Measurements from ENCODE around the gene CFAP57.

The CFAP57 gene

GRCh38 chr1:43279666-43280065 is 107.5 kb downstream of the CFAP57 start:
- FAIRE-seq = no peak

- FAIRE-seq = no peak
Measured at GRCh38 chr1:43280692-43281091, 108.6 kb downstream of the CFAP57 start.

- no peak for FAIRE-seq
Measured at GRCh38 chr1:43282220-43283195, 110.4 kb downstream of the CFAP57 start.

DNA sequence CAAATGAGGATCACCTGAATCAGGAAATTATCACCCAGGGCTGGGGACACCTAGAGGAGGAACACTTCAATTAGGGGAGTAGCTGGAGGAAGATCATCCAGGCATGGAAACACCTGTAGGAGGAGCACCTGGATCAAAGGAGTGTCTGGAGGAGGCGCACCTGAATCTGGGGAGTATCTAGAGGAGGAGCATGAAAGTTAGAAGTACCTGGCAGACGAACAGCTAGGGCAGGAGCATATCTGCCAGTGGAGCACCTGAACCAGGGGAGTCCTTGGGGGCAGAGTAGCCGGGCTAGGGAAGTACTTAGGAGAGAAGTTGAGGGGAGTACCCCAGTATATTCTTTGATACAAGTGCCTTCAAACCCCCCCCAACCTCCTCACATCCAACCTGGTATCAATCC is 111.9 kb downstream of the CFAP57 start:
- no peak for FAIRE-seq

DNA sequence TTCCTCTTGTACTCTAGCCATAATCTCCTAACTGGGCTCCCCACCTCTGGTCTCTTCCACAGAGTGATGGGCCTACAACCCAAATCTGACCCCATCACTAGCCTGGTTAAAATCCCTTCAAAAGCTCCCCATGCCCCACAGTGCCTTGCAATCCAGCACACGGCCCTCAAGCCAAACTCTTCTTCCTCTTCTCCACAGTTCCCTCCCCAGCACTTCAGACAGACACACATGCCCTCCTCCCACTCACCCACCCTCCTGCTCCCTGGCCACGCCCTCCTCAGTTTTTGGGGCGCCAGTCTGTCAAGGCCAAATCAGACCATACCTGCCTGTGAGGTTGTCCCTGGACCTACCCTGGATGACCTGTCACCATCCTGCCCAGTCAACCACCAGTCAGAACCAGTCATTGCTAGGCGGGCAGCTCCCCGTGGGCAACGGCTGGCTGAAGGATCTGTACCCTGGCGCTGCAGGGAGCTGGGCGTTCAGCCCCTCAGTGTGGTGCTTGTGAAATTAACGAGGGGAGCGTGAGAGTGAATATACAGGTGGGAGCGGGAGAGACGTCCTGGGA is 112.5 kb downstream of the CFAP57 start:
- no peak for FAIRE-seq

- no peak for FAIRE-seq
Measured at GRCh38 chr1:43285269-43285990, 113.3 kb downstream of the CFAP57 start, which contains the start of gene C1orf210. C1orf210 (minus strand) TSS chr1:43285581; CDS start chr1:43283270, 2,311 bp downstream.

- no peak for FAIRE-seq
Measured at GRCh38 chr1:43286115-43286514, 114.0 kb downstream of the CFAP57 start.

DNA sequence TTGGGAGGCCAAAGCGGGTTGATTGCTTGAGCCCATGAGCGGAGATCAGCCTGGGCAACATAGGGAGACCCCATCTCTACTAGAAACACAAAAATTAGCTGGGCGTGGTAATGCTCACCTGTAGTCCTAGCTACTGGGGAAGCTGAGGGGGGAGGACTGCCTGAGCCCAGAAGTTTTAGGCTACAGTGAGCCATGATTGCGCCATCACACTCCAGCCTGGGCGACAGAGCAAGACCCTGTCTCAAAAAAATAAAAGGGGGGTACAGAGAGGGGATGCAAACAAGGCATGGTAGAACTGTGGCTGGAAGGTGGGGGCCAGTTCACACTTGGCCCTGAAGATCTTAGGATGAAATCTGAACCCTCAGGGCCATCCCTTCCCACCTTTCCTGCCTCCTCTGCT is 114.4 kb downstream of the CFAP57 start:
- no peak for FAIRE-seq

GRCh38 chr1:43288058-43288784 is 116.1 kb downstream of the CFAP57 start:
- no peak for FAIRE-seq

DNA sequence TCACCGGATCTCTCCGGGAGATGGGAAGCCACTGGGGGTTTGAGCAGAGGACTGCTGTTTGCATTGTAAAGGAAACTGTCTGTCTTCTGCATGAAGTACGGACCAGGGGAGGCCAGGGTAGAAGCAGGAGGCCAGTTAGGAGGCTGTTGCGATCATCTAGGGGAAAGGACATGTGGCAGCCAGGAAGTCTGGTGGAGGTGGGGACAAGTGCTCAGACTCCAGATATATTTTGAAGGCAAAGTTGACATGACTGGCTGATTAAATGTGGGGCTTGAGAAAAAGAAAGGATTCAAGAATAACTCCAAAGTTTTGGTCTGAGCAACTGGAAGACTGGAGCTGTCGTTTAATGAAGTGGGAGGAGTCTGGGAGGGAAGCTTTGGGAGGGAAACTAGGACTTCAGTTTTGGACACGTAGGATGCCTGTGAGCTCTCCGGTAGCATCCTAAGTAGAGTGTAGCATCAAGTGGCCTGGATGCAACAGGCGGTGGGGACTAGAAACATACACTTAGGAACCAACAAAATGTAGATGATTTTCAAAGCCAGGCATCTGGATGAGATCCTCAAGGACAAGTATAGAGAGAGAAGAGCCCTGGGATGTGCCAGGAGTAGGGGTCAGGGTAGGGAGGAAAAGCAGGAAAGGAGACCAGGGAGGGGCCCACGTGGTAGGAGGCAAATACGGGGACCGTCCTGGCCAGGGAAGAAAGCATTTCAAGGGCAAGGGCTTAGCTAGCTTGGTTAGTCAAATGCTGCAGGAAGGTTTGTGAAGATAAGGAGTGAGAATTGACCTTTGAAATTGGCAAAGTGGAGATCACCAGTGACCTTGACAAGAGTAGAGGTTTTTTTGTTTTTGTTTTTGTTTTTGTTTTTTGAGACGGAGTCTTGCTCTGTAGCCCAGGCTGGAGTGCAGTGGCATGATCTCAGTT is 116.9 kb downstream of the CFAP57 start:
- no peak for FAIRE-seq

GRCh38 chr1:43292216-43292615 is 120.1 kb downstream of the CFAP57 start:
- FAIRE-seq = no peak

DNA sequence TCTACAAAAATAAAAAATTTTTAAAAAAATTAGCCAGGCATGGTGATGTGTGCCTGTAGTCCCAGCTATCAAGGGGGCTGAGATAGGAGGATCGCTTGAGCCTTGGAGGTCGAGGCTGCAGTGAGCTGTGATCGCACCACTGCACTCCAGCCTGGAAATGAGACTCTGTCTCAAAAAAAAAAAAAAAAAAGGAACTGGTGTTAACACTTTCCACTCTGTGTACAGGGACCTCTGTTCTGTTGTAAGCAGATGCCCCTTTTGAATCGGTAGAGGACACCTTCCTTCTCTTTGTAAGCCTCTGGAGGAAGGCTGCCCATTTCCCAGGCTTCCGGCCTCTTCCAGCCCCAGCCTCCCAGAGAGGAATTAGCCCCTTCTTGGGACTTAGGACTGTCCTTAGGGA is 120.5 kb downstream of the CFAP57 start:
- no peak for FAIRE-seq

DNA sequence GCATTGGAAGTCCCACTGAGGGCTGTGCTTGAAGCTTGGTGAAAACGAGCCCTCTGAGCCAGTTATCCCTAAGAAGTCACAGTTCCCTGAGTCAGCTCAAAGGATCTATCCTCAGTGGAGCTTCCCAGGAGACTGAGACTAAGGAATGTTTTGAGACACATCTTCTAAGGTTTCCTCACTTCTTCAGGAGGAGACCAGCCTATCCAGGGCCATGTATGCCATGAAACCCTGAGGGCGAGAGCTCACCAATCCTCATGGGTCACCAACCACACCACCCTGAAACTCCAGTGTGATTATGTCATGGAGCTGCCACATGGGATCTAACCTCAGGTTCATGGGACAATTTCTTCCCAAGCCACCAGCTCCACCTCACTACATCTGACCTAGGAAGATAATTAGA is 121.0 kb downstream of the CFAP57 start:
- FAIRE-seq = no peak

DNA sequence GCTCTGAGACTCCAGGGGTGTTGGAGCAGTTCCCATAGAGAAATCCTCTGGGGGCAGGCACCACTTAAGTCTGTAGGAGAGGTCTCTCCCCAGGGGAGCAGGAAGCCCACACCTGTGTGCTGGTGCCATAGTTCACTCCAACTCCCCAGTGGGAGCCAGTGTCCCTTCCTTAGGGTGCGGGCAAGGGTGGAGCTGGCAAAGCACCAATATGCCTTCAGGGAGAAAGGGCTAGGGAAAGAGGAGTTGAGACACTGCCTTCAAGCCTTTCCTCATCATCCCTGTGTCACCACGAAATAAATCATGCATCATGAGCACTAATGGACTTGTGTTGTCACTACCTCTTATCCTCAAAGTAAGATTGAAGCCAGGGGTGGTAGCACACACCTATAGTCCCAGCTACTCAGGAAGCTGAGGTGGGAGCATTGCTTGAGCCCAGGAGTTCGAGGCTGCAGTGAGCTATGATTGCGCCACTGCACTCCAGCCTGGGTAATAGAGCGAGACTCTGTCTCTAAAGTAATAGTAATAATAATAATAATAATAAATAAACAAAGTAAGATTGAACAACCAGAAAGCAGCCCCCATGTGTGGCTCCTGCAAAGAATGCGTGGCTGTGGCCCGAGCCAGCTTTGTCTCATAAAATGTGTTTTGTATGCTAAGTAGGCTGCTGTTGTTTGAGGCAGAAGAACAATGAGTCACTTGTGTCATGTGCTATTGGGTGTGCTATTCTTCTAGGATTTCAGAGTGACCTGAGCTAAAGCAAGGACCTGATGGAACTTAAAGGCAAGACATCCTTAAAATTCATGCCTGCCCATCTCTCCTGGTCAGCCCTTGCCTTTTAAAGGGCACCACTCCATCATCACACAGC is 122.0 kb downstream of the CFAP57 start:
- no peak for FAIRE-seq

- no peak for FAIRE-seq
Measured at GRCh38 chr1:43294761-43295160, 122.6 kb downstream of the CFAP57 start.

DNA sequence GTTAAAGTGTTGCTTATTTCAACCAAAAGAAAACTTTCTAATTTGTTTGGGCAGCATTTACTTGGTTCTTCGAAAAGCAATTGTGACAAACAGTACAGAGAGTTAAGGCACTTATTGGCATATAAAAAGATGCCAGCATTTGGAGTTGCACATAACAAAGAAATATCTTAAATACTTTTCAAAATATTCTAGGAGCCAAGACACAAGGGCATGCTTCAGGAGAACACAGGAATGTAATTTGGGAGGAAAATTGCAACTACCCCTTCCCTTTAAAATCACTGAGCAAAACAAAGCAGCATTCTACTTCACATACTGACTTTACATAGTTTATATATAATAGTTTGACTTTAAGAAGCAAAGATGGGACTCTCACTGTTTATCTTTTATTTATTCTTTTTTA is 124.1 kb downstream of the CFAP57 start:
- no peak for FAIRE-seq

- FAIRE-seq = no peak
Measured at GRCh38 chr1:43298055-43298454, 125.9 kb downstream of the CFAP57 start.

GRCh38 chr1:43299101-43299500 is 127.0 kb downstream of the CFAP57 start:
- no peak for FAIRE-seq

- no peak for FAIRE-seq
Measured at GRCh38 chr1:43300378-43301094, 128.4 kb downstream of the CFAP57 start, which contains the start of gene TIE1. TIE1 (plus strand) TSS chr1:43300982; CDS start chr1:43301072, 90 bp downstream.

- FAIRE-seq = no peak
Measured at GRCh38 chr1:43302201-43302600, 130.1 kb downstream of the CFAP57 start.

Data from endometrium (tissue), 2 donors.